GM13976 (cell line): ENCODE results near the gene TBC1D1.

ENCODE experiments used
- DNase-seq: peaks from one replicate; pipeline ENCODE4 v3.0.0; 2012; ENCODE audit warnings: low spot score
- CTCF ChIP-seq: IDR thresholded peaks from 2 replicates; pipeline ENCODE4 v1.5.1; 2012; ENCODE audit warnings: borderline replicate concordance, mild to moderate bottlenecking; ENCODE audit not compliant: insufficient read depth; ENCODE audit errors: extremely low read depth, missing control alignments, control extremely low read depth
- in situ Hi-C: fragments of 300-500 bp; cut with MboI; formaldehyde crosslinking; loops from one replicate; pipeline ENCODE4 v1.12.0; 2022; ENCODE audit warnings: low sequenced_read_pairs, mixed read lengths, inconsistent platforms; ENCODE audit not compliant: unreplicated experiment

Gene TBC1D1

GRCh38 chr4:37895271-37895670 is 4.4 kb downstream of the TBC1D1 start:
- no peak for DNase-seq
- TF ChIP-seq CTCF = no peak
- in situ Hi-C loops = no loop called here

DNA sequence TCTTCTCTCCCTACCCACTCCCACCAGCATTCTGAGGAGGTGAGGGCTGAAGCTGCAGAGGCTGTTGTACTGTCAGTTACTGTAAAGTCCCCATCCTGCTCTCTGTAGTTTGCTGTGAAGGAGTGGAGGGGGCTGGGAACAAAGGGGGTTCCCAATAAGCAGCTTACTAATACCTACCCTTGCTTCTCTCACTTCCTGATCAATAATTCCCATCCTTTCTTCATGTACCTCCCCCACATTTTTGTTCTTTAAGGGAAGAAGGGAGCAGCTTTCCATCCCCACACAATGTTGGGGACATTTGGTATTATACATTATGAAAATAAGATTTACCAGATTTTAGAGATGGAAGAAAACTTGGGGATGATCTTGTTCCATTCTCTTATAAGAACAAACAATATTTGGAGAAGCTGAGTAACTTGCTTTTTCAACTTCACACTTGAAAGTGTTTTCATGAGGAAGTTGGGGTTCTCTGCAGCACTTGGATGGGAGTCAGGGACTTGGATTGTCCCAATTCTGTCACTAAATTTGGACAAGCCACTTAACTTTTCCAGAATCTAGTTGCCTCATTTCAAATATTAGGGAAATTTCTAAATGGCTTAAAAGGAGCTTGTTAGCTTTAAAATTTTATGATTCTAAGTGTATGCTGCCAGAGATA is 5.4 kb downstream of the TBC1D1 start:
- TF ChIP-seq CTCF = no peak
- in situ Hi-C loops = no loop called here
- DNase-seq = no peak

DNA sequence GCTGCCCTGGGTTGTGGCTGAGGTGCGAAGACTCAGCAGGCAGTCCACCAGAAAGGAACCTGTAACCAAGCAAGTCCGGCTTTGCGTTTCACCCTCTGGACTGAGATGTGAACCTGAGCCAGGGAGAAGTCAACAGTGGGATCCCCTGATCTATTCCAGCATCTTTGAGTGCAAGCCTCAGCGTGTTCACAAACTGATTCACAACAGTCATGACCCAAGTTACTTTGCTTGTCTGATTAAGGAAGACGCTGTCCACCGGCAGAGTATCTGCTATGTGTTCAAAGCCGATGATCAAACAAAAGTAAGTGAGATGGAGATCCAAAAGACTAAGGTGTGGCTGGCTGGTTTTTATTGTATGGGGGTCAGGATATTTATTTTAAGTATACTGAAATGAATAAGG is 11.3 kb downstream of the TBC1D1 start:
- in situ Hi-C loops = no loop called here
- no peak for TF ChIP-seq CTCF
- no peak for DNase-seq

- in situ Hi-C loops = no loop called here
- no peak for DNase-seq
- no peak for TF ChIP-seq CTCF
Measured at GRCh38 chr4:37902738-37903693, 12.1 kb downstream of the TBC1D1 start.

DNA sequence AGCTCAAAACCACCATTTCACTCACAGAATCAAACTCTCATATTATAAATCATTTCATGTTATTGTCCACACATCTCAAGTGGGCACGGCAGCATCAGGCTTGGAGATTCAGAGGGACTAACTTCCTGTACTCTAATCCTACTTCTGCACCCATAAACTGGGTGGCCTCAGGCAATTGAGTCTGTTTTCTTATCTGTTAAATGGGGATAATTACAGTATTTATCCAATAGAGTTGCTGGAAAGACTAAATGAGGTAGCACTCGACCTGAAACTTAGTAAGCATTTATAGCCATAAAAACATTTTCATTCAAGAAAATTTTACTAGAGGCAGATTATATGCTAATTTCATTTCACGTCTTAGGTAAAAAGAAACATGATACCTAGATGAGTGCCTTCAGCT is 13.0 kb downstream of the TBC1D1 start:
- DNase-seq = no peak
- in situ Hi-C loops = no loop called here
- TF ChIP-seq CTCF = no peak

DNA sequence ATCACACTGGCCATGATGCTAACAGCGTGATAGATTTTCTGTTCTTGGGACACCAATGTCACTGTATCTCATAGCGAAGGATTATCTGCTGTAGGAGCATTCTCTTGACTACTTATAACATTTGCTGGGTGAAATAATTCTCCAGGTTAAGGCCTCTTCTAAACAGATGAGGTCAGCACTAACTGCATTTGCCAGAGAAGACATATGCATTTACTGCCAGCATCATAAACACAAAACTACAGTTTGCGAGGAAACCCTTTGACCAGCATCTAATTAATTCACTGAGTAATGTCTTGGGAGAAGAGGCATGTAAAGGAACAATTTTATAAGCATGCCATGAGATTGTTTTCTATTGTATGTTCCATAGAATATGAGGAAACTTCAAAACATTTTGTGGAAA is 13.9 kb downstream of the TBC1D1 start:
- no peak for DNase-seq
- TF ChIP-seq CTCF = no peak
- in situ Hi-C loops = no loop called here
